ENCODE data around the gene MCUB. TPM values are rescaled to one million over a fixed set of nuclear protein-coding genes. Genes with fewer than 3 reads are reported as not detected.

The MCUB gene
- total and polyA plus RNA-seq, 3 donors from 2014 or later, result 7.7 to 23.4 (median 20.1) TPM

DNA sequence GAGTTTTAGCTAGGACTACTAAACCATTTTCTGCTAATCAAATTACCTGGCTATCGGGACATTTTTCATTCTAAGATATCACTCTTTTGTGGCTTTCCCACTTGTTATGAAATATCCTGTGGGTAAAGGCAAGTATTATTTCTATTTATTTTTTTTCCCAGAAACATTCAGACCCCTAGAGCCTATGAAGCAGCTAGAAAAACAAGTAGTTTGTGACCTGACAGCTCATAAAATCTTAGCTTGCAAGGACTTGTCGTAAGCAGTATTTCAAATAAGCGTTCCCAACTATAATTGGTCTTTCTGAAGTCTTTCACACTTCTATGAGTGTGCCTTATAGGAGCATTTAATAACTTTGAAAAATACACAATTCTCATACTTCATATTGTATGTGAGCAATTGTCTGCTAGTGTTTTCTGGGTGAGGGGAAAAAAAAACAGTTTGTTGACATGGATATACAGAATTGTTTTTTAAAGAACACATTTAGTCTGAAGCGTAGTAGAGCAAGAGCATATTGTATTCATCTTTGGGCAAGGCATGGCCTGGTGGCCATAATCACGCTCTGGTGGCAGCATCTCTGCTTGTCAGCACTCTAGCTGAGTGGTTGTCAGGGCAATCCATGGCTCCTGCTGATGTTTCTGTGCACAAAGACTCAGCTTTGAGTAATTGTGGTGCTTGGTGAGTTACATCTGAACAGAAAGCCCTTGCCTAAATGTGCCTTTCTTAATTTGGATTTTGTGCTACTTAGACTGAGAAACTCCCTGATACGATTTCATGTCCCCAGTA, 2.6 kb downstream of the MCUB start:
- Histone ChIP-seq H3K4me1 (no peaks in the 10 kb centered on the region), H3K27ac (no peak overlapping the region), H3K36me3 (ENCODE audit: low read depth, missing control alignments) (no peaks in the 10 kb centered on the region), H3K27me3 (no peaks in the 10 kb centered on the region), H3K9me3 (no peaks in the 10 kb centered on the region), H3K4me3 (no peak overlapping the region)
- intact Hi-C loops (cut with DNase I; ENCODE audit: low total_unique reads), result no loop called here
- TF ChIP-seq POLR2A (IDR thresholded peaks at IDR 0.05), result no peak
- 83 to 93% methylated on average over 6 of the region's 6 CpGs for WGBS, 2 donors
- no peak for DNase-seq

DNA sequence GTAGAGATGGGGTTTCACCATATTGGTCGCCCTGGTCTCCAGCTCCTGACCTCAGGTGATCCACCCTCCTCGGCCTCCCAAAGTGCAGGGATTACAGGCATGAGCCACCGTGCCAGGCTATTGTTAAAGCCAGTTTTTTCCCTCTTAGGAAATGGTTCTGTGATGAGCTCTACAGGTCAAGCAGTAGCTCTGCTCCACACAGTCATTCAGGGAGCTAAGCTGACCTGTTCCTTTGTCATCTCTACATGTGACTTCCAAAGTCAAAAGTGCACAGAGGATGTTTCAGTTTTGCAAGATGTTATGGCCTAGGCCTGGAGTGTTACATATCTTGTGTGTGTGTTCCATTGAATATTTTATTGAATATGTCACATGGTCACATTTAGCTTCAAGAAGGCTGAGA, 11.4 kb downstream of the MCUB start:
- Histone ChIP-seq H3K36me3 (ENCODE audit: low read depth, missing control alignments) (no peaks in the 10 kb centered on the region), H3K4me1 (no peaks in the 10 kb centered on the region), H3K9me3 (no peaks in the 10 kb centered on the region), H3K4me3 (no peak overlapping the region), H3K27me3 (no peaks in the 10 kb centered on the region), H3K27ac (no peak overlapping the region)
- intact Hi-C loops (cut with DNase I; ENCODE audit: low total_unique reads), result no loop called here
- no peak for DNase-seq
- WGBS, 2 donors, result 95 to 97% methylated on average over 3 of the region's 3 CpGs
- TF ChIP-seq POLR2A (IDR thresholded peaks at IDR 0.05), result no peak
- TF ChIP-seq, protein P1, sequence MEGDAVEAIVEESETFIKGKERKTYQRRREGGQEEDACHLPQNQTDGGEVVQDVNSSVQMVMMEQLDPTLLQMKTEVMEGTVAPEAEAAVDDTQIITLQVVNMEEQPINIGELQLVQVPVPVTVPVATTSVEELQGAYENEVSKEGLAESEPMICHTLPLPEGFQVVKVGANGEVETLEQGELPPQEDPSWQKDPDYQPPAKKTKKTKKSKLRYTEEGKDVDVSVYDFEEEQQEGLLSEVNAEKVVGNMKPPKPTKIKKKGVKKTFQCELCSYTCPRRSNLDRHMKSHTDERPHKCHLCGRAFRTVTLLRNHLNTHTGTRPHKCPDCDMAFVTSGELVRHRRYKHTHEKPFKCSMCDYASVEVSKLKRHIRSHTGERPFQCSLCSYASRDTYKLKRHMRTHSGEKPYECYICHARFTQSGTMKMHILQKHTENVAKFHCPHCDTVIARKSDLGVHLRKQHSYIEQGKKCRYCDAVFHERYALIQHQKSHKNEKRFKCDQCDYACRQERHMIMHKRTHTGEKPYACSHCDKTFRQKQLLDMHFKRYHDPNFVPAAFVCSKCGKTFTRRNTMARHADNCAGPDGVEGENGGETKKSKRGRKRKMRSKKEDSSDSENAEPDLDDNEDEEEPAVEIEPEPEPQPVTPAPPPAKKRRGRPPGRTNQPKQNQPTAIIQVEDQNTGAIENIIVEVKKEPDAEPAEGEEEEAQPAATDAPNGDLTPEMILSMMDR (IDR thresholded peaks at IDR 0.05), result no peak

DNA sequence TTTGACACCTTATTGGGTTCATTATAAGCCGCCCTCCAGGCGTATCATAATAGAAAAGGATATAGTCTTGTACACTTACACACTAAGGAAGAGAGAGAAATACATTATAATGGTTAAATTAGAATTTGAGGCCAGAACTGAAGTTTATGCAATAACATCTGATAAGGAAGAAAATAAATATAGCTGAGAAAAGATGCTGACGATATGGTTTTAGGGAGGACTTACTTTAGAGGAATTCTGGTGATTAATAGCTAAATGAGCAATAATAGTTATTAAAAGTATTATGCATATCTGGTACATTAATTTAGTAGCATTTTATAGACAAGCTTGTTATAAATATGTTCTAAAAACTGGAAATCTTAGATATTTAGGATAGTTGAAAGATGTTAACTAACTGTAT, 12.1 kb downstream of the MCUB start:
- H3K4me3 ChIP-seq, result no peak overlapping the region
- no peak overlapping the region for H3K27ac ChIP-seq
- no peak for DNase-seq
- no peaks in the 10 kb centered on the region for H3K4me1 ChIP-seq
- no peaks in the 10 kb centered on the region for H3K27me3 ChIP-seq
- H3K9me3 ChIP-seq, result no peaks in the 10 kb centered on the region
- no peaks in the 10 kb centered on the region for H3K36me3 ChIP-seq (ENCODE audit: low read depth, missing control alignments)
- intact Hi-C loops (cut with DNase I; ENCODE audit: low total_unique reads), result no loop called here
- WGBS, 2 donors, result 91 to 93% methylated on average over 3 of the region's 3 CpGs
- TF ChIP-seq, protein P1 (IDR thresholded peaks at IDR 0.05), result no peak
- TF ChIP-seq POLR2A (IDR thresholded peaks at IDR 0.05), result no peak

DNA sequence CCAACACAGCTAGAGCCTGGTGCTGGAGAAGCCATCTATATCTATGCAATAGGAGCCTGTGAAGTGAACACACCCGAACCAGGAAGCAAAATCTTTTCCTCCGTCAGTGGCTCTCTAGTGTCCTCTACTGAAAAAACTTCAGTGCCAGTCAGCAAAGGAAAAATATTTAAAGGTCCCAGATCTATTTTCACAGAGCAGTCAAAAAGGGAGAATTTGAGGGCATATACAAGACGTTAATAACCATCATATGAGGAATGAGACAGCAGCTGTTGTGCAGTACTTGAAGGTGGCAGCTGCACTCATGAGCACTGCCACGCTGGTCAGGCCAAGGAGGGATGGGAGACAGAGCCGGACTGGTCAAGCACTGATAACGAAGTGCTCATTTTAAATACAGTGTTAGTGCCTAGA, 14.4 kb downstream of the MCUB start:
- H3K9me3 ChIP-seq, result no peaks in the 10 kb centered on the region
- H3K36me3 ChIP-seq (ENCODE audit: low read depth, missing control alignments), result no peaks in the 10 kb centered on the region
- H3K27ac ChIP-seq, result no peak overlapping the region
- WGBS, 2 donors, result 77 to 79% methylated on average over 6 of the region's 6 CpGs
- H3K27me3 ChIP-seq, result no peaks in the 10 kb centered on the region
- intact Hi-C loops (cut with DNase I; ENCODE audit: low total_unique reads), result no loop called here
- DNase-seq, result no peak
- no peak overlapping the region for H3K4me3 ChIP-seq
- no peaks in the 10 kb centered on the region for H3K4me1 ChIP-seq
- TF ChIP-seq, protein P1 (IDR thresholded peaks at IDR 0.05), result no peak
- TF ChIP-seq POLR2A (IDR thresholded peaks at IDR 0.05), result no peak

DNA sequence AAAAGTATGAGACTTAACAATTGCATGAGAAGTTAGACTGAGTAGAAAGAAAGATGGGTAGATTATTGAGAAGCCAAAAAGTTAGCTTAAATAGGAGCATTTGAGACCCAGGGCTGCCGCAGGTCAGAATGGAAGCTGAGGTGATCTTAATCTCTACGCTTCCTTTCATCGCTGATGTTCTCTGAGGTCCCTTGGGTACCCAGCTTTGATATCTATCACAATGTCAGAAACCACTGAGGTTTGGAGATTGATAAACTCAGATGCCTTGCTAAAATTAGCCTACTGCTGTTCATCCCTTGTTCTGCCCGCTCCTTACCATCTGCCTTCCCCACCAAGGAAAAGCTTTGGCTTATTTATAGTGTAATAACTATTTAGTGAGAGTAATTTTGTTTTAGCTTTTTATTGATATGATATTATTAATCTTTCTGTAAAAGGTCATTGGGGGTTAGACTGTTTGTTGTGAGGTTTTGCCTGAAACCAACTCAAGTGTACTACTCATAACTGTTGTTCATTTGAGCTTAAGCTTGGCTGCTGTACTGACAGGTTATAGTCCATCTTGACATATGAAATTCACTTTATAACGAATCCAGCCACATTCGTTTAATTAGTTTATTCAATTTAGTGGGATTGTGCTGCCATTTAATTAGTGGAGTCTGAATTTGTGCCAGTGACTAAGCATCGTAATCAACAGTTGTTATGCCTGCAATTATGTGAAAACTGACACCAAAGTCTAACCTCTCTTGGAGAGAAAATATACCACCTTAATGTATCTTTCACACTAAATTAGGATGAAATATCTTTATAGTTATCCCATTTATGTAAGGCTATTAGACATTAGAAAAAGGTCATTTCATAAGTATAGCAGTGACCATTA, 15.1 kb downstream of the MCUB start:
- H3K9me3 ChIP-seq, result no peaks in the 10 kb centered on the region
- DNase-seq, result no peak

More for the DNA sequence above, 15.1 kb downstream of the MCUB start:
- Histone ChIP-seq H3K27me3 (no peaks in the 10 kb centered on the region), H3K36me3 (ENCODE audit: low read depth, missing control alignments) (no peaks in the 10 kb centered on the region), H3K27ac (no peak overlapping the region), H3K4me1 (no peaks in the 10 kb centered on the region), H3K4me3 (no peak overlapping the region)
- WGBS, 2 donors, result 87 to 91% methylated on average over 7 of the region's 7 CpGs
- no peak for TF ChIP-seq POLR2A (IDR thresholded peaks at IDR 0.05)
- TF ChIP-seq, protein P1 (IDR thresholded peaks at IDR 0.05), result no peak
- intact Hi-C loops (cut with DNase I; ENCODE audit: low total_unique reads), result no loop called here

All from testis (tissue), 3 donors.